HTR-8/SVneo (cell line): Measurements from ENCODE around the gene OR51G1.

ENCODE experiments used
- DNase-seq: peaks from one replicate; pipeline ENCODE4 v3.0.0; 2011; ENCODE audit warnings: low spot score, mixed read lengths; ENCODE audit not compliant: insufficient read length
- FAIRE-seq: peaks from 2 replicates; lab custom pipeline; 2011; peaks lifted over from hg19 to GRCh38; lab: Jason Lieb, UNC

The OR51G1 gene

GRCh38 chr11:4881188-4881587 lies 43.0 kb downstream of the OR51G1 start:
- DNase-seq (no peak), FAIRE-seq (no peak)
